ENCODE data around the gene TNIK. TPM values are rescaled to one million over a fixed set of nuclear protein-coding genes. Genes with fewer than 3 reads are reported as not detected.

Gene TNIK
- total RNA-seq, 1 donor from 2014 or later, result 15.5 TPM

GRCh38 chr3:171494457-171495109 is 34.4 kb upstream of the TNIK start:
- H3K36me3 Mint-ChIP-seq (ENCODE audit: unreplicated experiment), result no peaks in the 10 kb centered on the region
- no peaks in the 10 kb centered on the region for H3K27me3 Mint-ChIP-seq (ENCODE audit: unreplicated experiment)
- no peak for TF ChIP-seq CTCF (IDR thresholded peaks at IDR 0.05)
- no peak for DNase-seq (ENCODE audit: extremely low spot score, unreplicated experiment)
- H3K4me3 Mint-ChIP-seq (ENCODE audit: unreplicated experiment), result no peak overlapping the region
- H3K4me1 Mint-ChIP-seq (ENCODE audit: unreplicated experiment), result peaks cover 3% of the 10 kb centered on the region
- H3K9me3 Mint-ChIP-seq (ENCODE audit: unreplicated experiment), result no peaks in the 10 kb centered on the region
- no peak overlapping the region for H3K27ac Mint-ChIP-seq (ENCODE audit: unreplicated experiment)

GRCh38 chr3:171491361-171491760 is 31.2 kb upstream of the TNIK start:
- H3K9me3 Mint-ChIP-seq (ENCODE audit: unreplicated experiment), result no peaks in the 10 kb centered on the region
- peaks cover 3% of the 10 kb centered on the region for H3K4me1 Mint-ChIP-seq (ENCODE audit: unreplicated experiment)
- H3K27ac Mint-ChIP-seq (ENCODE audit: unreplicated experiment), result no peak overlapping the region
- no peak for DNase-seq (ENCODE audit: extremely low spot score, unreplicated experiment)
- no peaks in the 10 kb centered on the region for H3K27me3 Mint-ChIP-seq (ENCODE audit: unreplicated experiment)
- no peak for TF ChIP-seq CTCF (IDR thresholded peaks at IDR 0.05)
- no peak overlapping the region for H3K4me3 Mint-ChIP-seq (ENCODE audit: unreplicated experiment)
- H3K36me3 Mint-ChIP-seq (ENCODE audit: unreplicated experiment), result no peaks in the 10 kb centered on the region

GRCh38 chr3:171490901-171491300 is 30.7 kb upstream of the TNIK start:
- peaks cover 3% of the 10 kb centered on the region for H3K4me1 Mint-ChIP-seq (ENCODE audit: unreplicated experiment)
- no peak for TF ChIP-seq CTCF (IDR thresholded peaks at IDR 0.05)
- no peak overlapping the region for H3K4me3 Mint-ChIP-seq (ENCODE audit: unreplicated experiment)
- H3K36me3 Mint-ChIP-seq (ENCODE audit: unreplicated experiment), result no peaks in the 10 kb centered on the region
- no peak for DNase-seq (ENCODE audit: extremely low spot score, unreplicated experiment)
- H3K9me3 Mint-ChIP-seq (ENCODE audit: unreplicated experiment), result no peaks in the 10 kb centered on the region
- no peak overlapping the region for H3K27ac Mint-ChIP-seq (ENCODE audit: unreplicated experiment)
- no peaks in the 10 kb centered on the region for H3K27me3 Mint-ChIP-seq (ENCODE audit: unreplicated experiment)

- no peaks in the 10 kb centered on the region for H3K27me3 Mint-ChIP-seq (ENCODE audit: unreplicated experiment)
- H3K36me3 Mint-ChIP-seq (ENCODE audit: unreplicated experiment), result no peaks in the 10 kb centered on the region
- H3K4me1 Mint-ChIP-seq (ENCODE audit: unreplicated experiment), result peaks cover 3% of the 10 kb centered on the region
- no peak overlapping the region for H3K27ac Mint-ChIP-seq (ENCODE audit: unreplicated experiment)
- no peak for DNase-seq (ENCODE audit: extremely low spot score, unreplicated experiment)
- no peaks in the 10 kb centered on the region for H3K9me3 Mint-ChIP-seq (ENCODE audit: unreplicated experiment)
- H3K4me3 Mint-ChIP-seq (ENCODE audit: unreplicated experiment), result no peak overlapping the region
- no peak for TF ChIP-seq CTCF (IDR thresholded peaks at IDR 0.05)
Measured at GRCh38 chr3:171489348-171489747, 29.1 kb upstream of the TNIK start.

GRCh38 chr3:171488479-171488878 is 28.3 kb upstream of the TNIK start:
- TF ChIP-seq CTCF (IDR thresholded peaks at IDR 0.05), result no peak
- H3K27me3 Mint-ChIP-seq (ENCODE audit: unreplicated experiment), result no peaks in the 10 kb centered on the region
- H3K4me1 Mint-ChIP-seq (ENCODE audit: unreplicated experiment), result peaks cover 3% of the 10 kb centered on the region
- no peak overlapping the region for H3K4me3 Mint-ChIP-seq (ENCODE audit: unreplicated experiment)
- H3K9me3 Mint-ChIP-seq (ENCODE audit: unreplicated experiment), result no peaks in the 10 kb centered on the region
- H3K27ac Mint-ChIP-seq (ENCODE audit: unreplicated experiment), result no peak overlapping the region
- H3K36me3 Mint-ChIP-seq (ENCODE audit: unreplicated experiment), result no peaks in the 10 kb centered on the region
- no peak for DNase-seq (ENCODE audit: extremely low spot score, unreplicated experiment)
